Gastrocnemius medialis (tissue), 4 donors: ENCODE results near the gene NXN. TPM values are rescaled to one million over a fixed set of nuclear protein-coding genes. Genes with fewer than 3 reads are reported as not detected.
"Not testable (repeated sequence)": the region's sequence is repeated elsewhere in the genome, so short reads cannot be mapped to it uniquely, and the experiment has no call there.

Experiments used
- ATAC-seq, 2 donors: fragments of 150-250 bp; one replicate each; pipeline ENCODE4 v1.9.1; 2016
- DNase-seq, 2 donors: peaks; one replicate each; pipeline ENCODE4 v3.0.0-alpha.2; 2019
- H3K27ac ChIP-seq, 4 donors: fragments of 200-600 bp; sonication (generic); 1 replicate in 1 of 4; 2 replicates in 3 of 4; pipeline ENCODE4 v1.5.1; 2016 to 2018; ENCODE audit warnings: mild to moderate bottlenecking in 2 of 4, moderate library complexity in 1 of 4
- H3K27me3 ChIP-seq, 3 donors: fragments of 200-600 bp; sonication (generic) in 2 of 3; 1 replicate in 1 of 3; 2 replicates in 2 of 3; pipeline versions ENCODE4 v1.5.1 to v1.6.0; 2016 to 2019; ENCODE audit warnings: mild to moderate bottlenecking in 1 of 3, moderate library complexity in 1 of 3
- H3K36me3 ChIP-seq, 2 donors: fragments of 200-600 bp; sonication (generic) in 1 of 2; one replicate each; pipeline ENCODE4 v1.5.1; 2017 to 2018
- H3K4me1 ChIP-seq, 2 donors: fragments of 200-600 bp; sonication (generic) in 1 of 2; one replicate each; pipeline ENCODE4 v1.5.1; 2016 to 2017; ENCODE audit warnings: mild to moderate bottlenecking in 2 of 2
- H3K4me3 ChIP-seq, 4 donors: fragments of 200-600 bp; sonication (generic) in 3 of 4; 1 replicate in 1 of 4; 2 replicates in 3 of 4; pipeline ENCODE4 v1.5.1; 2016 to 2019; ENCODE audit warnings: mild to moderate bottlenecking in 2 of 4
- H3K9me3 ChIP-seq, 3 donors: fragments of 200-600 bp; sonication (generic) in 2 of 3; 1 replicate in 1 of 3; 2 replicates in 2 of 3; pipeline ENCODE4 v1.5.1; 2016 to 2019
- CTCF ChIP-seq, 5 experiments: fragments of 450-650 bp in 3 of 5; fragments of 200-600 bp in 2 of 5; sonication (generic) in 2 of 5; IDR thresholded peaks in 4 of 5; conservative IDR thresholded peaks in 1 of 5; 1 replicate in 4 of 5; 2 replicates in 1 of 5; pipeline ENCODE4 v1.5.1; 2016 to 2019; ENCODE audit warnings: antibody characterized with exemption in 5 of 5, mild to moderate bottlenecking in 3 of 5, moderate library complexity in 3 of 5
- POLR2A ChIP-seq, 2 donors: fragments of 450-650 bp; IDR thresholded peaks; one replicate each; pipeline ENCODE4 v1.6.1; 2017; ENCODE audit warnings: antibody characterized with exemption in 2 of 2, mild to moderate bottlenecking in 2 of 2, moderate library complexity in 2 of 2
- in situ Hi-C, 4 donors: fragments of 200-750 bp; cut with MboI; loops; one replicate each; pipeline versions ENCODE4 v1.15.0 to v1.8.0; 2017; ENCODE audit warnings: low sequenced_read_pairs in 4 of 4
- intact Hi-C: fragments of 100-400 bp; cut with DNase I; formaldehyde crosslinking; loops from one replicate; pipeline ENCODE4 v1.15.1; 2023; ENCODE audit warnings: low total_unique reads
- total RNA-seq, 4 donors: library from RNA; depleted of rRNA; stranded (reverse); fragments of >200 nt; gene quantifications; one replicate each; pipeline versions ENCODE4 v1.1.0 to v1.2.3, GENCODE V29; 2016

NXN gene
- total RNA-seq, 4 donors from 2014 or later = 55.6 to 86.4 (median 62.7) TPM

- intact Hi-C loops = loop anchor here (1.0 kb wide), 1 partner anchor 56 kb away; no protein-coding TSS in a partner anchor
- ATAC-seq (peak; percentile 90 to 94), DNase-seq (peak; percentile 90 to 95)
- Histone ChIP-seq H3K4me3 (no peak overlapping the region), H3K4me1 (peaks cover 20 to 26% of the 10 kb centered on the region in 2 donors), H3K9me3 (no peaks in the 10 kb centered on the region), H3K27me3 (no peaks in the 10 kb centered on the region), H3K36me3 (no peaks in the 10 kb centered on the region), H3K27ac (peak overlapping the region; percentile 87 to 91 (median 88))
- TF ChIP-seq POLR2A (IDR thresholded peaks at IDR 0.05) = peak in 1 of 2 donors; percentile 30
- no peak for TF ChIP-seq CTCF (IDR thresholded peaks at IDR 0.05 in 4 of 5, conservative IDR thresholded peaks at IDR 0.05 in 1 of 5)
- in situ Hi-C loops = no loop called here
Measured at GRCh38 chr17:957856-958421, 21.6 kb downstream of the NXN start.

GRCh38 chr17:956905-957304, 22.7 kb downstream of the NXN start:
- no peaks in the 10 kb centered on the region for H3K9me3 ChIP-seq
- TF ChIP-seq CTCF (IDR thresholded peaks at IDR 0.05 in 4 of 5, conservative IDR thresholded peaks at IDR 0.05 in 1 of 5) (no peak), POLR2A (IDR thresholded peaks at IDR 0.05) (no peak)
- no peaks in the 10 kb centered on the region for H3K36me3 ChIP-seq
- H3K4me1 ChIP-seq = peaks cover 20 to 27% of the 10 kb centered on the region in 2 donors
- DNase-seq (peak; percentile 16 to 35), ATAC-seq (peak; percentile 8 to 32)
- no peak overlapping the region for H3K4me3 ChIP-seq
- peak overlapping the region; percentile 87 to 91 (median 88) for H3K27ac ChIP-seq
- in situ Hi-C loops = no loop called here
- intact Hi-C loops = no loop called here
- H3K27me3 ChIP-seq = no peaks in the 10 kb centered on the region

- in situ Hi-C loops (no loop called here), intact Hi-C loops (loop anchor here (1.0 kb wide), 1 partner anchor 43 kb away; no protein-coding TSS in a partner anchor)
- Histone ChIP-seq H3K4me1 (peaks cover 31 to 48% of the 10 kb centered on the region in 2 donors), H3K36me3 (no peaks in the 10 kb centered on the region), H3K4me3 (no peak overlapping the region), H3K9me3 (no peaks in the 10 kb centered on the region), H3K27ac (peak overlapping the region; percentile 65 to 91 (median 88)), H3K27me3 (no peaks in the 10 kb centered on the region)
- ATAC-seq = no peak
- no peak for TF ChIP-seq CTCF (IDR thresholded peaks at IDR 0.05 in 4 of 5, conservative IDR thresholded peaks at IDR 0.05 in 1 of 5)
- TF ChIP-seq POLR2A (IDR thresholded peaks at IDR 0.05) = no peak
- peak in 1 of 2 donors; percentile 31 for DNase-seq
Measured at GRCh38 chr17:954431-955164, 25.0 kb downstream of the NXN start.

- Histone ChIP-seq H3K27ac (peak overlapping the region; percentile 65 to 91 (median 88)), H3K4me1 (peaks cover 31 to 48% of the 10 kb centered on the region in 2 donors), H3K4me3 (no peak overlapping the region), H3K9me3 (no peaks in the 10 kb centered on the region), H3K27me3 (no peaks in the 10 kb centered on the region), H3K36me3 (no peaks in the 10 kb centered on the region)
- TF ChIP-seq CTCF (IDR thresholded peaks at IDR 0.05 in 4 of 5, conservative IDR thresholded peaks at IDR 0.05 in 1 of 5) = no peak
- no peak for TF ChIP-seq POLR2A (IDR thresholded peaks at IDR 0.05)
- ATAC-seq (no peak), DNase-seq (no peak)
- in situ Hi-C loops = no loop called here
- intact Hi-C loops = loop anchor here (1.0 kb wide), 1 partner anchor 42 kb away; no protein-coding TSS in a partner anchor
Measured at GRCh38 chr17:953767-954166, 25.8 kb downstream of the NXN start.

- H3K36me3 ChIP-seq = not testable (repeated sequence)
Measured at GRCh38 chr17:952592-952991, 27.0 kb downstream of the NXN start.

More at GRCh38 chr17:952592-952991, 27.0 kb downstream of the NXN start:
- intact Hi-C loops, H3K27ac ChIP-seq, H3K27me3 ChIP-seq, H3K4me3 ChIP-seq, in situ Hi-C loops, ATAC-seq, DNase-seq, H3K9me3 ChIP-seq: not testable (repeated sequence)
- peaks cover 25 to 41% of the 10 kb centered on the region in 2 donors for H3K4me1 ChIP-seq
